Activated CD4-positive, alpha-beta T cell treated with anti-CD3 and anti-CD28 coated beads, Interleukin-2, amount 50 U/mL, for 4 hours (primary cell): ENCODE results near the gene HHATL.
A peak's percentile ranks its signal among the peaks of the same experiment; 100 is the strongest.

ENCODE experiments used
- DNase-seq, 2 experiments: peaks; one replicate each; pipeline ENCODE4 v3.0.0-alpha.2; 2020

The HHATL gene

DNA sequence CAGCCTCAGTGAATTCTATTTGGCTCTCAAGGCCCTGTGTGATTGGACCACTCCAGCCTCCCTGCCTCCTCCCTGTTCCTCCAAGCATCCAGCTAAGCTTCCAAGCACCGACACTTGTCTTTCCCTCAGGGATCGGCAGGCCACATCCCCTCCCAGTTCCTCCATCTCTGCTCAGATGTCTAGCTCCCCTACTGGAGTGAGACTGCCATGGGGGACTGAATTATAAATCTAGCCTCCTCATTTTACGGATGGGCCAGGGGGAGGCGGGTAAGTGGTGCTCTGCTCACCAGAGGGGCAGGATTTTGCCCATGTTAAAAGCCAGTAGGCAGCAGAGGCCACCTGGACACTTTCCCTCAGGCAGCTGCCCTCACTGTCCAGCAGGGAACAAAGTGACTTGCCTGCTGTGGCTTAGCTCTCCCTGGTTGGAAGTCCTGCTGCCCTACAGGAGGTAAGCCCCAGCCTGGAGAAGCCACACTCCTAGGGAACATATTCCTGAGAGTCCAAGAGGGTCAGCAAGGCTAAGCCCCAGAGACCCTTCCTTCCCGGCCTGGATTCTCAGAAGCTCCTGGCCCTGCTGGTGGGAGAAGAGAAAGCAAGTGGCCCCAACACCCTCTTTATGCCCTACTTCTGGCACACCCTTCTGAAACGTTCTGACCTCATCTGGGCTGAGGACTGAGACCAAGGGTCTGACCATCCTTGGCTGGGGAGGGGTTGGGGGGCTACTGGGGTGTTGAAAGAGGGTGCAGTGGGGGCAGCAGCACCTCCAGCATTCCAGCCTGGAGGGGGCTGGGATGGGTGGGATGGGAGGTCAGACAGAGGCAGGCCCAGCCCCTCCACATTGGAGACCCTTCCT, 9.1 kb upstream of the HHATL start:
- DNase-seq: no peak

DNA sequence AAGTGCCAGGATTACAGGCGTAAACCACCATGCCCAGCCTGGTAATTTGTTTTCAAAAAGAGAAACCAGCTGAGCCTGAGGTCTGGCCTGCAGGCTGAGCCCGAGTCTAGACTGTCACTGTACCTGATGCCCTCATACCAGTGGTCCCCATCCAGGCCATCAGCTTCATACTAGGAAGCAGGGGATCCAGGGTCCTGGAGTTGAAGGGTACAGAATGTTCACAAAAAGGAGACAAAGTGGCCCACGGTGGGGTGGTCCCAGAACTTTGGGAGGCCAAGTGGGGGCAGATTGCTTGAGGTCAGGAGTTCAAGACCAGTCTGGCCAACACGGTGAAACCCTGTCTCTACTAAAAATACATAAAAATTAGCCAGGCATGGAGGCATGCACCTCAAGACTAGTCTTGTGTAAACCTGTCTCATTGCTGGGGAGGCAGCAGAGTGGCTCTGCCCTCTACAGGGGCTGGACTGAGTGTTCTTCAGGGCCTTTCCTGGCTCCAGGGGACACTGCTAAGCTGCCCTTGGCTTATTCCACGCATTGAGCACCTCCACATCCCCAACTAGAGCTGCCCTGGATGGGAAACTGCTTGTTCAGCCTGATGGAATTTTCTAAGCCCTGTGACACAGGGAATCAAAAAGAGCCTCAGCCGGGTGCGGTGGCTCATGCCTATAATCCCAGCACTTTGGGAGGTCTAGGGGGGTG, 7.9 kb upstream of the HHATL start:
- DNase-seq: no peak

DNA sequence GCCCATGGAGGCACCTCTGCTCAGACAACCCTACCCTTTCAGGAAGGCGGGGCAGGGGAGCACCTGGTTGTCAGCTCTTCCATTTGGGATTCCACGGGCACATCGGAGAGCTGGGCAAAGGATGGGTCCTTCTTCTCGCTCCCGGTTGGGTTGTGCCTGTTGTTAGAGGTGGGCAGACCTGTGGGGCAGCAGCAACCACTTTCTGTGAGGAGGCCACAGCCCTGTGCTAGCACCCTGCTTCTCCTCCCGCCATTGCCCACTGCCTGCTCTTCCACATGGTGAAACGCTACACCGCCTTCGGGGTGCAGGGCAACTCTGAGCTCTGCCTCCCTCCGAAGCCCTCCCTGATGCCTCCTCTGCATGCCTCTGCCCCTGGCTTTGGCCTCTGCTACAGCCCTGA, 7.0 kb upstream of the HHATL start:
- DNase-seq: no peak

DNA sequence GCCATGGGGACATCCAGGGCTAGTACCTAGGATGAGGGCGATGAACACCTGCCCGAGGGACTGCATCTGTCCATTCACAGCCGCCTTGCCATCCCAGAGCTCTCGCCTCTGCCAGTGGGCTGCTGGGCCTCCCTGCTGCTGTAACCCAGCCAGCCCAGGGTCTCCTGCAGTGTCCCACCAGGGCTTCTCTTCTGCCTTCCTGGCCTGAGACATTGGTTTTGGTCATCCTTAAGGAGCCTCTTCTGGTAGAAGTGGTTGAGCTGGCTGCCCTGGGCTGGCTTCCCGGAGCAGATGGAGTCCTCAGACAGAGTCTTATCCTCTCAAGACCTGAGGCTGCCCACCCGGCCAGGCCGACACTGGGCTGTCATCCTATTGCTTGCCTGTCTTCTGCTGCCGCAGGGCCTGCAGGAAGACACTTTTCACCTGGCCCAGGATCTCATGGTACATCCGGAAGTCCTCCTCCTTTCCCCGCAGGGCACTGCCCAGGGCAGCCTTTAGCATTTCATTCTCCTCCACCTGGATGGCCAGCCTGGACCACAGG, 6.1 kb upstream of the HHATL start:
- no peak for DNase-seq

DNA sequence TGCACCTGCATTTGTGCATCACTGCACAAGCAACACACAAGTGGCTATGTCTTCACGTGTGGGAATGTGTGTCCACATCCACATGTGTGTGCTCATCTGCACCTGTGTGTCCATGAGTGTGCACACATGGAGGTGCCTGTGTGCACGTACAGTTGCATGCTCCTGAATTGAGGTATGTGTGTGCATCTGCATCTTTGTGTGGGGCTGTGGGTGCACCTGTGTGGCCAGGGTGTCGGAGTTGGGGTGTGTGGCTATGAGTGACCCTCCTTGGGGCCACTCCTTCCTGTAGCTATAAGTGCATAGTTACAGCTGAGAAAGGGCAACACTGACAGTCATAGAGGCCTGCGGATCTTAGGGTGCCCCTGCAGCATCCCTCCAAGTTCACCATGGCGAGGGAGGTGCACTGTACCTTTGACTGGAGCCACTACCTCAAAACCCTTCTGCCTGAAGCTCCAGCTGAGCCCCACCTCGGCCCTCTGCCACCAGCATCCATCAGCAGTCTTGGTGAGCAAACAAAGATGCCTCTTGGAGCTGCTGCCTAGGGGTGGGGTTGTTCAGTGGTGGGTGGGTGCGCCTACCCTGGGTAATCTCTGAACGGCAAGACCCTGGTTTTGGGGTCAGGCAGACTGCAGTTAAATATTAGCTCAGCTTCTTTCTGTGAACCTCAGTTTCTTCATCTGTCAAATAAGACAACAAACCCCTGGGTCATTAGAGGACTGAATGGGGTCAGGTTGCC, 5.2 kb upstream of the HHATL start:
- DNase-seq: no peak

DNA sequence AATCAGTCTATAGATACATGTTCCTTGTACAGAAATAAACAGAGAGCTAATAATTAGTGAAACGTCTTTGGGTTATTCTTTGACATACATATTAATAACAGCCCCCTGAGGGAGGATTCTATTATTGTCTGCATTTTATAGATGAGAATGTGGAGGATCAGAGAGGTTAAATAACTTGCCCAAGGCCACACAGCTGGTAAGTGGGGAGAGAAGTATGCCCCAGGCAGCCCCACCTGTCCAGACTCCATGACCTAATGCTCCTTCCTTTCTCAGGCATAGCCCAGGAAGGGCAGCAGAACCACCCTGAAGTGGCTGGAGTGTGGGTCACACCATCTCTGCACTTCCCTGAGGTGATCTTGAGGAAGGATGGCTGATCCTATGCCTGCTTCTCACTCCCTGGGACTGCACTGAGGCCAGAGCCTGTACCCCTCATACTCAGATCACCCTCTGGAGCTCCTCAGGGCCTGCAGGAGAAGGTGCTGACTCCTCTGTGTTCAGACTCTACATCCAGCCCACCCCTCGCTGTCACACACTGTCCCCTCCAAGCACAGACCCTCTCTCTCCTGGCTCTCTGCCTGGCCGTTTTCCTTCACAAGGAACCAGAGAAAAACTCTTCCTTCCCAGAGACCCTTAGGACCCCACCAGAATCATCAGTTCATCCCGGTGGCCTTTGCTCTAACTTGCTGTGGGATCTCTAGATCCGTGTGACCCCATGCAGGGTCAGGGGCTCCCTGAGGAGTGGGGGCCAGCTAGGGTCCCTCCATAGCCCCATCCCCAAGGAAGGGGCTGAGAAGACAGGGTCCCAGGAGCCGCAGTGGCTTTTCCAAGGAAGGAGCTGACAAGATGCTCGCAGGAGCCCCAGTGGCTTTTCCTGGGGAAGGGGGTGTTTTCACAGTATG, 4.4 kb upstream of the HHATL start:
- no peak for DNase-seq

DNA sequence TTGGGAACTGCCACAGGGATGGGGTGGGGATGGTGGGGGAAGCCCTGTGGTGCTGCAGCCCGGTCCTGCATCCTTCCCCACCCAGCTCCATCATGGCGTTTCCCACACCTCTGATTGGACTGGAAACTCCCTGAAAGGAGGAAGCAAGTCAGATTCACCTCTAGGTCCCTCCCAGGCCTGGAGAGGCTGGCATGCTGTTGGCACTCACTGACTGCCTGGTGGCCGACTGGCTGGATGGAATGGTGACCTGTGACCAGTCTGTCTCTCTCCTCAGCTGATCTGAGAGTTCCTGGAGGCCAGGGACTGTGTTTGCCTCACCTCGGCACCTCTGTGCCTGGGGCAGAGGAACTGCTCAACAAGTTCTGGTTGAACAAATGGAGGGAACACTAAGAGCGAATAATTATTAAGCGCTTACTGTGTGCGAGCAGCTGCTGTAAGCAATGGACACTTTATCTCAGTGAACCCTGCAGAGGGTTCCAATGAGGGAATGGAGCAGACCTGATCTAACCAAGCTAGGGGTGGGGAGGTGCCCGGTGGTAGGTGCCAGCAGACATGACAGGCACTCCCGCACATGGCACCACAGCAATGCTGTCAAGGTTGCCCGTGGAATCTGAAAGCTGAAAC, 3.5 kb upstream of the HHATL start:
- no peak for DNase-seq

DNA sequence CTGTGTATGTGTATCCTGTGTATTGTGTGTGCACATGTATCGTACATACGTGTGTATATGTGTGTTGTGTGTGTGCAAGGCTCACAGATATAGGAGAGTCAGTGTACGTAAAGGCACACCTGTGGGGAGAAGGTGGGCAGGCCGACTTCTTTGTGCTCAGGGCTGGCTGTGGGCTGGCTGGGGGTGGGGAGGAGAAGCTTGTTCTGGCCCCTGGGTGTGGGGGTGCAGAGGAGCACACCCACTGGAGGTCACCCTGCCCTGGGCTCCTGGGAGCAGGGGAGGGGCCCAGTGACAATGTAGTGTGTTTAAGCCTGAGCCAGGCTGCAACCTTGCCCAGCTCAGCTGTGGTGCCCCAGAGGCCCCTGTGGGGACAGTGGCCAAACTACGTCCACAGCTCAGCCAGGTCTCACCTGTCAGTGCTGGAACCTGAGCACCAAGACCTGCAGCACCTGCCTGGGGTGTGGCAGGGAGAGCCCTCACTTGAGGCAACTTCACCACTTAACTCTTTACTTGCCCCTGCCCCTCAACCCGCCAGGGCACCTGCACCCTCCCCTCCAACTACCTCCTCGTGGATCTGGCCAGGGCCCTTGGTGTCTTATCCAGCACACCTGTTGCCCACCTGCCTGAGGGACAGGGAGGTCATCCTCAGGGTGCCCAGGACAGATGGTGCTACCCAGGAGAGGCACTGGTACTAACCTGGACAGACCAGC, 2.6 kb upstream of the HHATL start:
- DNase-seq: no peak

DNA sequence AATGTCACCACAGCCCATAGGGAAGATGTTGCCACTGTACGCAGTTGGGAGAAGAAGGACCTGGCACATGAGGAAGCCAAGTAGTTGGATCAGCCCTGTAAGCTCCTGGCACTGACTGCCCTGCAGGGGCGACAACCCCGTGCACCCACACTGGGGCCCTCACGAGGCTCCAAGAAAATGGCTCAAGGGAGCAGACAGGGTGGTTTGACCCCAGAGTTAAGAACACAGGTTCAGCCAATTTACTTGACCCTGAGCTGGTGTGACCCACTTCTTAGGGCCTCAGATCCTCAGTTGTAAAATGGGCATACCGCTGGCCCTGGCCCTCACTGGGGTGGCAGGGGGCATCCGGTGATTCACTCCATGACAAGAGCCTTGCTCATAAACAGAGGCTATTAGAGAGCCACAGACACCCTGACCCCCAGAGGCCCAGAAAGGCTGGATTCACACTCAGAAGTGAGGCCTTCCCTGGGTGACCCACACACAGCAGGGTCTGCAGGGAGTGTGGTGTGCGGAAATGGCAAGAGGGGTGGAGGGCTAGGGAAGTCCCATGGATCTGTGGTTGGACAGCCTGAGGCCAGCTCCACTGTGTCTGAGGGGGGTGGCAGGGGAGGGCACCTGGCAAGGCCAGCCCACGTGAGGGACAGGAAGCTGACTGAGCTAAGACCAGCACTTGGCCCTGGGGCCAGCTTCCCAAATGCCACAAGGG, 1.7 kb upstream of the HHATL start:
- DNase-seq: no peak

DNA sequence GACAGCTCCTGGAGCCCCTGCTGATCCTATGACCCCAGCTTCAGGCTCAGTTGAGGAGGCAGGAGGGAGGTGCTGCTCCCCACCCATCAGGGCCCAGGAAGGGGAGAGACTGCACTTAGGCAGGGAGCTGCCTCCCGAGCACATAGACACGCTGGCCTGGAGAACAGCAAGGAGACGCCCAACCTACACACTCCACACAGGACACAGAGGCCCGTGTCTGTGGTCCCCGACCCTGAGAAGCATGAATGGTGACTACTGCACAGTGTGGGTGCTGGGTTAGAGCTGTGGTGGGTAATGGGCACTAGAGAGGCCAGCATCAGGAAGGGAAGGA, 1.1 kb upstream of the HHATL start:
- DNase-seq: no peak

DNA sequence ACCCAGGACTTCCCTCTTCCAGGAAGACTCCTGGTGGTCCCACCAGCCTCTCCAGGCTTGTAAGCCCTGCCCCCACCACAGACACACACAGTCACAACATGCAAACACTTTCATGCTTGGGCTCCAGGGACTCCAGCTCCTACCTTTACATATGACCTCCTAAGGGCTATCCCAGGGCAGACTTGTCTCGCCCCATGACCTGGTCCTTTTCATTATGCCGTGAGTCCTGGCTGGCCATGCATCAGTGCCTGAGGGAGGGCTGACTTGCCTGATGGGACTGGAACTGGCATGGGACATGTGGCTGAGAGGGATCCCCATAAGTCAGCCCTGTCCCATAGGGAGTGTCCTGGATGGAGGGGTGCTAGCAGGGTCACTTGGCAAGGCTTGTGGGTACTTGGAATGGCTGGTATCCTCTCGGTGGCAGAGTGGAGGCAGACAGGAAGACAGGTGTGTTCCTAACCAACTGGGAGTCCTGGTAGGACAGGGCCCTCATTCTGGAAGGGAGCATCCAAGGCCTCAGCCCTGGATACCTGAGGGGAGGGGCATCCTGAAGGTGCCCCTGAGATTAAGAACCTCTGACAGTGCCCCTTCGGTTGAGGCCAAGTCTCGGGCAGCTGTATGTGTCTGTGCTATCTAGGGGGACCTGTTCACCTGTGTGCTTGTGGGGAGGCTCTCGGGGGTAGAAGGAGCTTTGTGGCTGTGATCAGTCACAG, 540 bp upstream of the HHATL start:
- no peak for DNase-seq

DNA sequence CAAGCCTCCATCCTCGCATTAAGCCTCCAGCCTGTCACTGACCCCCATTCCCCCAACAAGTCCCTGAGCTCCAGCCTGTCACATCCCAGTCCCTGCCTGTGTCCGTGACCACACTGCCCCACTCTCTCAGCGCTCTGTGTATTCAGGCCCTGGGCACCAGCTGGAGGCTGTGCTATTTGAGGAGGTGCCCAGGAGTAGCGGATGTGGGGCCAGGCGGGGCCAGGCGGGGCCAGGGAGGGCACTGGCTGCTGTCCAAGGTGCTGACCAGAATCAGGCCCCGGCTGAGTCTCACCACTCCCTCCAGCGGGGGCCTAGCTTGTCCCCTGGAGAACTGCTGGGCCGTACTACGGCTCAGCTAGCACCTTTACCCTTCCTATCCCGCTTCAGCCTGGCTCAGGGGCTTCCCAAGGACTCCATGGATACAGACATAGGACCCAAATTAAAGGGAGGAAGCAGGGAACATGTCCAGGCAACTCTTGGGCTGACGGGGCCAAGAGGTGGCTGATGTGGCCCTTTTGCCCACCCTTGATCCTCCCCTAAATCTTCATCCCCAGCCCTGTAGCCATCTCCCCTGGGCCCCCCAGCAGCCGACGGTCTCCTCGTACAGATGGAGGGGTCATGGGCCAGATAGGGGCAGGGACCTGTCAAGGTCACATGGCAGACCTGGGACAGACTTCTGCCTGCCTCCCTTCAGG, 1.1 kb downstream of the HHATL start:
- DNase-seq: peak; percentile 30 to 40

DNA sequence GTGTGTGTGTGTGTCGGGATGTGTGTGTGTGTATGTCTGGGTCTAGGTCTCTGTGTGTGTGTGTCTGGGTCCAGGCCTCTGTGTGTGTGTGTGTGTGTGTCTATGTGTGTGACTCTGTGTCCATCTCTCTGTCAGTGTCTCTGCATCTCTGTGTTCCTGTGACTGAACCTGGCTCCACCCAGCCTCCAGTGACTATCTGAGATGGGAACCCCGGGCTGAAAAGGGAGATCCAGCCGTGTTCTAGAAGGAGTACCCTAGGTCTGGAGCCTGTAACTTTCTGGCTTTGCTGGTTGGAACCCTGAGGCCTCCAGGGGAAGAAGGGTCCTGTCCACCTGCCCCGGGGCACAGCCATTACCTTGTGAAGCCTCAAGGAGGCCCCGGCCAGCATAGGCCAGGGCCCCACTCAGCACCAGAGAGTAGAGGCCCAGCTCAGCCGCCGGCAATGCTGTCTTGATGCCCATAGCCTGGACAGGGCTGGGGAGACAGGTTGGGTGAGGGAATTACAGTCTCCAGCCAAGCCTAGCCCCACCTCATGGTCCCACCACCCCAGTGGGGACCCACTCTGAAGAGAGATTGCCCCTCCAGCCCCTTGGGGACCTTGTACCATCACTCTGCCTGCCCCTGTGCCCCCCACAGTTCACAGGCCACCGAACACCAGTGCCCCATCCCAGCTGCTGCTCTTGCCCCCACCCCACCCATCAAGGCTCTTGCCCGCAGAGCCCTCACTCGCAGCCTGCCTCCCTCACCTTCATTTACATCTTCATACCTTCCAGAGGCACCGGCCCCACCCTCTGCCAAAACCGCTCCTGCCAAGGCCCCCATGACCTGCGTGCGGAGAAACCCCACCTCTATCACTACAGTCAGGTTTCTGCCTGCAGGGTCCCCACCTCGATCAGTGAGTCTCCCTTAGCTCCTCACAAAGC, 2.0 kb downstream of the HHATL start:
- no peak for DNase-seq

DNA sequence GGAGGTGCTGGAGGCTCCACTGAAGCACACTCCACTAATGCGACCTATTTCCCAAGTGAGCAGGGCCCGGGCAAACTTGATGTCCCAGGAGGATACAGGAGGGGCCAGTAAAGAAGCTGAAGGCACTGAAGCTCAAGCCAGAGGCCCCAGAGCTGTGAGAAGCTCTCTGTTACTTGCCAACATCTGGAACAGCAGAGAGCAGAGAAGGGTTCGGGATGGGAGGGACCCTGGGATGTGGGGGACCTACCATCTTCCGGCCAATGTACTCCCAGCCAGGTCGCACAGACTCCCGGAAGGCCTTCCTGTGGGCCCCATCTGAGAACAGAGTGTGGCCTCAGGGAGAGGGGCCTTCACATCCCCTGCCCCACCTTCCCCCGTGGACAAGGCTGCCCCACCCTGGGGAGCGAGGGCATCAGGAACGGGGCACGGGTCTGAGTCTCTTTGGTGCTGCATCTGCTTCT, 3.1 kb downstream of the HHATL start:
- no peak for DNase-seq

DNA sequence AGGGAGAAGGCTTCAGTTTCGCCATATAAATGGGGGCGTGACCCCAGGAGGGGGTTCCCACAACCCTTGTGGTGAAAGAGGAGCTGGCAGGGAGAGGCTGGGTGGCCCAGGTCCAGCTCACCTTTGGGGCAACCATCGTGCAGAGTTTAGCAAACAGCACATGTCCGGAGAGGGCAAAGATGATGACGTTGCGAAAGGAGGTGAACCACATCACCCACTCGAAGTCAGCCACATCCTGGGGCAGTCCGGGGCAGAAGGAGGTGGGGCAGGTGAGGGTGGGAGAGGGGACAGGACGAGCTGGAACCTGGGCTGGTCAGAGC, 3.7 kb downstream of the HHATL start:
- no peak for DNase-seq

DNA sequence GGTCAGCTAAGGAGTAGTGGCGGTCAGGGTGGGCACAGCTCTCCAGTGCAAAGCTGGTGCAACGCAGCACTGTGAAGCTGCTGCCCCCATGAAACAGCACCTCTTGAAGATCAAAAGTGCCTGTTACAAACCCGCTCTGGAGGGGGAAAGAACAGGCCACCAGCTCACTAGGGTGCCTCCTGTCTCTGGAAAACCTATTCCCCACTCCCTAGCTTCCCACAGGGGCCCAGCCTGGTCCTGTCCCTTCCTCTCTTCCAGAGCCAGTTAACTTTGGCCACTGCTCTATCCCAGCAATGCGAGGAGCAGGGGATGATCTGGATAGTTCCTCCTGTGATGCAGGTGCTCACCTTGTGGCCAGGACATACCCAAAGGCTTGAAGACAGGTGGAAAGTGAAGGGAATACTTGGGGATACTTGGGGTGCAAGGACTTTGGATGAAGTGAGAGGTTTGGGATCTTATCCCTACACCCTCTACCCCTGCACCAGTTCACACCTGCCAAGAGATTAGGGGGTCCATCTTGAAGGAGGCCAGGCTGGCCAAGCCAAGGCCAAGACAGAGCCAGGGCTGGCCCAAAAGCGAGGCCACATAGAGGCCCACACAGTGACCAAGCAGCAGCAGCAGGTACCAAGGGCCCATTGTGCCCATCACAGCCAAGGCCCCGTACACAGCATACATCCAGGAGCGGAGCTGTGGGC, 4.2 kb downstream of the HHATL start:
- no peak for DNase-seq

DNA sequence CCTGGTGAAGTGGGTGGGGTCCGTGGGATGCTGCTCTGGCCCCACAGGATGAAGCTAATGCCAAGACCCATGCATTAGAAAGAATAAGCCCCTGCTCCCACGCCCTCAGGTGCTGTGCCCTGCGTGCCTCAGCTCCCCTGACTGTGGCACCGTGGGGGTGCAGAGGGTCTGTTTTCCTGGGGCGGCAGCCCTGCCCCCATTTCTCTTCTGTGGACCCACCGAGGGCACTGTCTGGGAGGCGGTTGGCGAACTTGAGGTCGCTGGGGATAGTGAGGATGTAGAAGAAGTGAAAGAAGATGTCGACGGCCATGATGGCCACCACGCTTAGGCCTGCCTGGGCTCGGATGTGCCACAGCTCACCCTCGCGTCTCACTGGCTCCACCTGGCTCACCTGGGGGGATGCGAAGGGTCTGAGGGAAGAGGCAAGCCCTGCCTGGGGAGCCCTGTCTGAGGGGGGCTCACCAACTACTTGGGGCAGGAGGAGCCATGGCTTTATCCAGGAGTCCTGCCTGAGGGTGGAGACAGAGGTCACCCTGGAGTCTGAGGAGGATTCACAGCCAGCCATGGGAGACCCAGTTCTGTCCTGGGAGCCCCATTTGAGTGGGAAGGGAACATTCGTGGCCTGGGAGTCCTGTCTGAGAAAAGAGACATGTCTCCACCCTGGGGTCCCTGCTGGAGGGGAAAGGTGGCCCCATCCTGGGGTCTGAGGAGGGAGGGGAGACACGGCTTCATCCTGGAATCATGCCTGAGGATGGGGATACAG, 5.1 kb downstream of the HHATL start:
- no peak for DNase-seq
